Panc1 (cell line): ENCODE results near the gene NTN4. TPM values are rescaled to one million over a fixed set of nuclear protein-coding genes. Genes with fewer than 3 reads are reported as not detected.

Source experiments
- ATAC-seq: fragments of 200-7000 bp; cut with Tn5 transposase; 2 replicates; pipeline ENCODE4 v1.9.1; 2020; ENCODE audit warnings: mild to moderate bottlenecking, moderate library complexity
- BruUV-seq: library from RNA; stranded (reverse); fragments of 400-500 nt; replicated peaks from 2 replicates; lab custom pipeline; 2021; lab: Mats Ljungman, UMichigan
- CTCF ChIA-PET: fragments of 300-600 bp; sonication (Branson Sonifier 250); formaldehyde crosslinking; loops from one replicate; lab custom pipeline; 2022; ENCODE audit warnings: antibody characterized with exemption; lab: Charles Lee
- POLR2A ChIA-PET: fragments of 300-600 bp; sonication (Branson Sonifier 250); formaldehyde crosslinking; loops from one replicate; lab custom pipeline; 2022; ENCODE audit warnings: antibody characterized with exemption; lab: Charles Lee
- DNase-seq: peaks from one replicate; pipeline ENCODE4 v3.0.0-alpha.2; 2010; ENCODE audit warnings: low read depth, low spot score
- H3K27ac ChIP-seq: 2 replicates; pipeline ENCODE4 v1.5.1; 2011; ENCODE audit warnings: mild to moderate bottlenecking, low read length, inconsistent platforms
- H3K27me3 ChIP-seq: fragments of 200-500 bp; sonication (Bioruptor generic); 2 replicates; pipeline ENCODE4 v1.6.0; 2014; ENCODE audit warnings: low read length, inconsistent platforms; ENCODE audit not compliant: control insufficient read depth, insufficient read depth
- H3K36me3 ChIP-seq: fragments of 200-500 bp; sonication (Bioruptor generic); 2 replicates; pipeline ENCODE4 v1.5.1; 2014; ENCODE audit warnings: inconsistent platforms, mild to moderate bottlenecking, low read length, moderate library complexity; ENCODE audit not compliant: control insufficient read depth, insufficient read depth
- H3K4me1 ChIP-seq: 2 replicates; pipeline ENCODE4 v1.5.1; 2011; ENCODE audit warnings: inconsistent platforms, mild to moderate bottlenecking, low read length, moderate library complexity; ENCODE audit not compliant: control insufficient read depth, insufficient read depth
- H3K4me3 ChIP-seq, 2 experiments: 2 replicates each; pipeline ENCODE4 v1.5.1; 2011 to 2012; ENCODE audit warnings: low read depth in 2 of 2, low read length in 2 of 2, mild to moderate bottlenecking in 2 of 2, inconsistent platforms in 1 of 2, moderate library complexity in 1 of 2
- H3K9me3 ChIP-seq: fragments of 200-500 bp; sonication (Bioruptor generic); 2 replicates; pipeline ENCODE4 v1.5.1; 2014; ENCODE audit warnings: low read depth, mild to moderate bottlenecking, inconsistent platforms, low read length, moderate library complexity; ENCODE audit not compliant: control insufficient read depth, insufficient read depth
- POLR2AphosphoS5 ChIP-seq: IDR thresholded peaks from 2 replicates; pipeline ENCODE4 v1.6.1; 2012; ENCODE audit warnings: mild to moderate bottlenecking, low read depth, low read length, moderate library complexity
- SIN3A ChIP-seq: IDR thresholded peaks from 2 replicates; pipeline ENCODE4 v1.6.1; 2012; ENCODE audit warnings: low read depth, mild to moderate bottlenecking, low read length, moderate library complexity, borderline replicate concordance; ENCODE audit not compliant: insufficient read depth
- TCF7L2 ChIP-seq: IDR thresholded peaks from 2 replicates; pipeline ENCODE4 v1.6.1; 2011; ENCODE audit warnings: mild to moderate bottlenecking, low read depth, low read length, inconsistent platforms
- in situ Hi-C: cut with HindIII; loops from 2 replicates; pipeline ENCODE4 v1.10.0; 2016; ENCODE audit warnings: low sequenced_read_pairs, low pct_unique_long_range_greater_than_20kb
- intact Hi-C: fragments of 100-400 bp; cut with micrococcal nuclease; formaldehyde crosslinking; loops from one replicate; pipeline ENCODE4 v1.10.0; 2022; ENCODE audit not compliant: unreplicated experiment
- total RNA-seq: library from RNA; stranded (reverse); gene quantifications from one replicate; pipeline ENCODE4 v1.2.1, GENCODE V29; 2021; ENCODE audit not compliant: unreplicated experiment
- TF ChIP-seq, protein P1 (sequence below), 2 experiments: IDR thresholded peaks; 2 replicates each; pipeline ENCODE4 v1.6.1; 2011 to 2012; ENCODE audit warnings: low read depth in 2 of 2, control low read depth in 1 of 2, low read length in 1 of 2, mild to moderate bottlenecking in 1 of 2, moderate library complexity in 1 of 2; ENCODE audit not compliant: insufficient read depth in 1 of 2
- TF ChIP-seq, protein P2 (sequence below): fragments of 450-650 bp; IDR thresholded peaks from 2 replicates; pipeline ENCODE4 v1.5.1; 2017; ENCODE audit warnings: mild to moderate bottlenecking

The NTN4 gene
- total RNA-seq, 1 experiment from 2014 or later, result 17.1 TPM

DNA sequence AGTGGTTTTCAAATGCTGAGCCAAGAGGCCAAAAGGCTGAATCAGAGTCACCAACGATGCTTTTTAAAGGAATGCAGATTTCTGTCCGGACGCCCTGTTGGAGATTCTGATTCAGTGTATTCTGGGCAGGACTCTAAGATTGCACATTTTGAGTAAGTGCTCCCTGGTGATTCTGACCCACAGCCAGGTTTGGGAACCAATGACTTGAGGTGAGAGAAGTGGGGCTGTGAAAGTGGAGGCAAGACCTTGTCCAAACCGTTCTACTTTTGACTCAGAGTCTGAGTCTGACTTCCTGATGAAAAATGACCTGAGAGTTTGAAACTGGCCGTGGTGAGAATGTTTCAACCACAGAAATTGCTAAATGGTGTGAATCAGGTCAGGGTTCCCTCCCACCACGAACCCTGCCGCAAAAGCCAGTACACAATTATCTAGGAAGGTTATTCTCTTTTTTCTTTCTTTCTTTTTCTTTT lies 90.2 kb downstream of the NTN4 start:
- H3K36me3 ChIP-seq, result no peaks in the 10 kb centered on the region
- no peak overlapping the region for H3K27ac ChIP-seq
- ChIA-PET POLR2A (interaction anchor here (0.6 kb wide), 1 partner anchor 126 kb away, joined by 3 read pairs; no protein-coding TSS in a partner anchor), CTCF (no interaction called here)
- H3K4me3 ChIP-seq, result no peak overlapping the region
- no TSS peak for BruUV-seq
- intact Hi-C loops, result no loop called here
- no peaks in the 10 kb centered on the region; the same call in 1 of the 2 replicates for H3K27me3 ChIP-seq
- H3K4me1 ChIP-seq, result no peaks in the 10 kb centered on the region
- no peak for TF ChIP-seq SIN3A
- no peak for TF ChIP-seq TCF7L2
- no peak for TF ChIP-seq POLR2AphosphoS5
- TF ChIP-seq, protein P1, sequence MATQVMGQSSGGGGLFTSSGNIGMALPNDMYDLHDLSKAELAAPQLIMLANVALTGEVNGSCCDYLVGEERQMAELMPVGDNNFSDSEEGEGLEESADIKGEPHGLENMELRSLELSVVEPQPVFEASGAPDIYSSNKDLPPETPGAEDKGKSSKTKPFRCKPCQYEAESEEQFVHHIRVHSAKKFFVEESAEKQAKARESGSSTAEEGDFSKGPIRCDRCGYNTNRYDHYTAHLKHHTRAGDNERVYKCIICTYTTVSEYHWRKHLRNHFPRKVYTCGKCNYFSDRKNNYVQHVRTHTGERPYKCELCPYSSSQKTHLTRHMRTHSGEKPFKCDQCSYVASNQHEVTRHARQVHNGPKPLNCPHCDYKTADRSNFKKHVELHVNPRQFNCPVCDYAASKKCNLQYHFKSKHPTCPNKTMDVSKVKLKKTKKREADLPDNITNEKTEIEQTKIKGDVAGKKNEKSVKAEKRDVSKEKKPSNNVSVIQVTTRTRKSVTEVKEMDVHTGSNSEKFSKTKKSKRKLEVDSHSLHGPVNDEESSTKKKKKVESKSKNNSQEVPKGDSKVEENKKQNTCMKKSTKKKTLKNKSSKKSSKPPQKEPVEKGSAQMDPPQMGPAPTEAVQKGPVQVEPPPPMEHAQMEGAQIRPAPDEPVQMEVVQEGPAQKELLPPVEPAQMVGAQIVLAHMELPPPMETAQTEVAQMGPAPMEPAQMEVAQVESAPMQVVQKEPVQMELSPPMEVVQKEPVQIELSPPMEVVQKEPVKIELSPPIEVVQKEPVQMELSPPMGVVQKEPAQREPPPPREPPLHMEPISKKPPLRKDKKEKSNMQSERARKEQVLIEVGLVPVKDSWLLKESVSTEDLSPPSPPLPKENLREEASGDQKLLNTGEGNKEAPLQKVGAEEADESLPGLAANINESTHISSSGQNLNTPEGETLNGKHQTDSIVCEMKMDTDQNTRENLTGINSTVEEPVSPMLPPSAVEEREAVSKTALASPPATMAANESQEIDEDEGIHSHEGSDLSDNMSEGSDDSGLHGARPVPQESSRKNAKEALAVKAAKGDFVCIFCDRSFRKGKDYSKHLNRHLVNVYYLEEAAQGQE (IDR thresholded peaks at IDR 0.05; ENCODE audit: insufficient read depth in 1 of 2, low read depth in 2 of 2, low read length in 1 of 2), result no peak
- TF ChIP-seq, protein P2, sequence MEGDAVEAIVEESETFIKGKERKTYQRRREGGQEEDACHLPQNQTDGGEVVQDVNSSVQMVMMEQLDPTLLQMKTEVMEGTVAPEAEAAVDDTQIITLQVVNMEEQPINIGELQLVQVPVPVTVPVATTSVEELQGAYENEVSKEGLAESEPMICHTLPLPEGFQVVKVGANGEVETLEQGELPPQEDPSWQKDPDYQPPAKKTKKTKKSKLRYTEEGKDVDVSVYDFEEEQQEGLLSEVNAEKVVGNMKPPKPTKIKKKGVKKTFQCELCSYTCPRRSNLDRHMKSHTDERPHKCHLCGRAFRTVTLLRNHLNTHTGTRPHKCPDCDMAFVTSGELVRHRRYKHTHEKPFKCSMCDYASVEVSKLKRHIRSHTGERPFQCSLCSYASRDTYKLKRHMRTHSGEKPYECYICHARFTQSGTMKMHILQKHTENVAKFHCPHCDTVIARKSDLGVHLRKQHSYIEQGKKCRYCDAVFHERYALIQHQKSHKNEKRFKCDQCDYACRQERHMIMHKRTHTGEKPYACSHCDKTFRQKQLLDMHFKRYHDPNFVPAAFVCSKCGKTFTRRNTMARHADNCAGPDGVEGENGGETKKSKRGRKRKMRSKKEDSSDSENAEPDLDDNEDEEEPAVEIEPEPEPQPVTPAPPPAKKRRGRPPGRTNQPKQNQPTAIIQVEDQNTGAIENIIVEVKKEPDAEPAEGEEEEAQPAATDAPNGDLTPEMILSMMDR, result no peak
- no peak for DNase-seq
- ATAC-seq, result no peak
- in situ Hi-C loops, result no loop called here
- no peaks in the 10 kb centered on the region for H3K9me3 ChIP-seq

DNA sequence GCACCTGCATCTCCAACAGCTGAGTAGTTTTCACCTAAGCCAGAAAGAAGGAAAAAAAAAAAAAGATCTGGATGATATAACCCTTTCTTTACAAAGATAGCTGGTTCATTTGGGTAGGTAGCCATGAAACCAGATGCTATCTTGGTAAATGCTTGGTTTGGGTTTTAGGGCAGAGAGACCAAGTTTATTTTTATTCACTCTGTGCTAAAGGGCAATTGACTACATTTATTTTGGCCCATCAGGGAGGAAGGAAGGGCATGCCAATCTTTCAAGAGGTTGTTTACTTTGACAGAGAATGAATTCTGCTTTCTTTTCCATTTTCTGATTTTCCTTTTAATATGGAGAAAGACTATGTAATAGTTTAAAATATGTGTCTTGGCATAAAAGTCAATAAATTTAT lies 91.0 kb downstream of the NTN4 start:
- intact Hi-C loops (no loop called here), in situ Hi-C loops (no loop called here)
- Histone ChIP-seq H3K27ac (no peak overlapping the region), H3K36me3 (no peaks in the 10 kb centered on the region), H3K9me3 (no peaks in the 10 kb centered on the region), H3K27me3 (no peaks in the 10 kb centered on the region; the same call in 1 of the 2 replicates), H3K4me1 (no peaks in the 10 kb centered on the region), H3K4me3 (no peak overlapping the region)
- TF ChIP-seq, protein P2, result no peak
- TF ChIP-seq, protein P1 (IDR thresholded peaks at IDR 0.05; ENCODE audit: insufficient read depth in 1 of 2, low read depth in 2 of 2, low read length in 1 of 2), result no peak
- no peak for TF ChIP-seq SIN3A
- TF ChIP-seq POLR2AphosphoS5, result no peak
- no peak for TF ChIP-seq TCF7L2
- no peak for ATAC-seq
- no peak for DNase-seq
- BruUV-seq, result no TSS peak
- POLR2A ChIA-PET, result interaction anchor here (0.6 kb wide), 1 partner anchor 10 kb away, joined by 6 read pairs; no protein-coding TSS in a partner anchor
- CTCF ChIA-PET, result no interaction called here
